K562 (cell line): Measurements from ENCODE around the gene SAP130. TPM values are rescaled to one million over a fixed set of nuclear protein-coding genes. Genes with fewer than 3 reads are reported as not detected.

Experiments used
- BCL6 ChIP-seq: fragments of 250-450 bp; sonication (Bioruptor Pico); IDR thresholded peaks from 2 replicates; pipeline ENCODE4 v1.4.0; 2020
- DIDO1 ChIP-seq: fragments of 450-650 bp; IDR thresholded peaks from 2 replicates; pipeline ENCODE4 v1.6.1; 2016; ENCODE audit warnings: low read depth, missing biosample characterization, missing genetic modification characterization
- ELF4 ChIP-seq: fragments of 450-650 bp; formaldehyde crosslinking; IDR thresholded peaks from 2 replicates; pipeline ENCODE4 v1.4.0; 2022; ENCODE audit warnings: missing genetic modification characterization
- GMEB1 ChIP-seq: fragments of 250-450 bp; sonication (Bioruptor Pico); IDR thresholded peaks from 2 replicates; pipeline ENCODE4 v1.4.0; 2020; ENCODE audit warnings: mild to moderate bottlenecking
- GTF2E2 ChIP-seq: fragments of 200-800 bp; sonication (Bioruptor generic); IDR thresholded peaks from 2 replicates; pipeline ENCODE4 v1.6.1; 2016; ENCODE audit warnings: missing genetic modification characterization, missing compliant biosample characterization
- PHTF2 ChIP-seq: fragments of 250-450 bp; sonication (Bioruptor Pico); IDR thresholded peaks from 2 replicates; pipeline ENCODE4 v1.5.0; 2021; ENCODE audit warnings: mild to moderate bottlenecking
- PRMT5 ChIP-seq: sonication (generic); formaldehyde crosslinking; IDR thresholded peaks from 2 replicates; pipeline ENCODE4 v1.5.0; 2020; ENCODE audit warnings: missing genetic modification reagents
- SIX5 ChIP-seq, 2 experiments: IDR thresholded peaks; 2 replicates each; pipeline ENCODE4 v1.6.1; 2011; ENCODE audit warnings: low read length in 2 of 2, borderline replicate concordance in 1 of 2, low read depth in 1 of 2, mild to moderate bottlenecking in 1 of 2, moderate library complexity in 1 of 2; ENCODE audit not compliant: insufficient read depth in 1 of 2
- SMAD4 ChIP-seq: fragments of 250-450 bp; sonication (Bioruptor Pico); conservative IDR thresholded peaks from 2 replicates; pipeline ENCODE4 v1.8.0; 2021; ENCODE audit warnings: inconsistent platforms, mild to moderate bottlenecking, moderate library complexity
- TAF7 ChIP-seq: fragments of 450-650 bp; IDR thresholded peaks from 2 replicates; pipeline ENCODE4 v1.6.1; 2016; ENCODE audit warnings: missing genetic modification characterization, missing compliant biosample characterization
- ZNF561 ChIP-seq: fragments of 450-650 bp; formaldehyde crosslinking; conservative IDR thresholded peaks from 2 replicates; pipeline ENCODE4 v1.4.0; 2020; ENCODE audit warnings: mild to moderate bottlenecking, moderate library complexity
- ZNF584 ChIP-seq: fragments of 200-800 bp; sonication (Bioruptor generic); IDR thresholded peaks from 2 replicates; pipeline ENCODE4 v1.6.1; 2016; ENCODE audit warnings: low read depth, mild to moderate bottlenecking, missing genetic modification characterization, missing compliant biosample characterization
- ZNF586 ChIP-seq: fragments of 450-650 bp; formaldehyde crosslinking; conservative IDR thresholded peaks from 2 replicates; pipeline ENCODE4 v1.4.0; 2020; ENCODE audit warnings: mild to moderate bottlenecking, moderate library complexity
- ZNF766 ChIP-seq: fragments of 200-800 bp; sonication (Bioruptor generic); conservative IDR thresholded peaks from 2 replicates; pipeline ENCODE4 v1.6.1; 2016; ENCODE audit warnings: missing genetic modification characterization, missing compliant biosample characterization
- ZNF780A ChIP-seq: fragments of 250-450 bp; sonication (Bioruptor Pico); IDR thresholded peaks from 2 replicates; pipeline ENCODE4 v1.5.0; 2021; ENCODE audit warnings: mild to moderate bottlenecking
- polyA plus RNA-seq, 8 experiments: library from polyadenylated mRNA; depleted of rRNA in 4 of 8; stranded (reverse) in 5 of 8; unstranded in 3 of 8; fragments of >200 nt; fragmentation: Nextera tagmentation in 2 of 8; fragmentation: Illumina TruSeq in 1 of 8; extraction: Ambion mirVana in 2 of 8; extraction: Trizol in 1 of 8; gene quantifications; 2 replicates each; pipeline versions ENCODE4 v1.2.1 to v1.2.3, GENCODE V29; 2011 to 2014; ENCODE audit warnings: inconsistent platforms in 1 of 8, missing spikeins in 1 of 8
- total RNA-seq, 7 experiments: library from RNA; depleted of rRNA in 6 of 7; stranded (reverse); fragments of >200 nt in 6 of 7; fragmentation: Illumina TruSeq in 2 of 7; extraction: Trizol in 2 of 7; gene quantifications; 2 replicates each; pipeline versions ENCODE4 v1.2.1 to v1.2.3, GENCODE V29; 2011 to 2021; ENCODE audit warnings: low replicate concordance in 1 of 7
- TF ChIP-seq, protein P1 (sequence below), 2 experiments: fragments of 250-450 bp in 1 of 2; fragments of 450-650 bp in 1 of 2; sonication (Bioruptor Pico) in 1 of 2; IDR thresholded peaks; 2 replicates each; pipeline versions ENCODE4 v1.6.1 to v1.8.0; 2016 to 2021; ENCODE audit warnings: mild to moderate bottlenecking in 2 of 2, moderate library complexity in 2 of 2, missing compliant biosample characterization in 1 of 2, missing genetic modification characterization in 1 of 2
- TF ChIP-seq, protein P2 (sequence below): fragments of 450-650 bp; IDR thresholded peaks from 2 replicates; pipeline ENCODE4 v1.6.1; 2017; ENCODE audit warnings: antibody characterized with exemption, mild to moderate bottlenecking
- TF ChIP-seq, protein P3 (sequence below): fragments of 250-450 bp; sonication (Bioruptor Pico); IDR thresholded peaks from 2 replicates; pipeline ENCODE4 v1.5.1; 2021; ENCODE audit warnings: mild to moderate bottlenecking
- TF ChIP-seq, protein P4 (sequence below): sonication (generic); formaldehyde crosslinking; IDR thresholded peaks from 2 replicates; pipeline ENCODE4 v1.8.0; 2022; ENCODE audit warnings: missing genetic modification reagents, mild to moderate bottlenecking, borderline replicate concordance

The SAP130 gene
- total and polyA plus RNA-seq, 9 of the 15 experiments (the other 6 are each of a cell fraction or from before 2014, with no cell fraction given) = 4.5 to 33.4 (median 7.4) TPM

DNA sequence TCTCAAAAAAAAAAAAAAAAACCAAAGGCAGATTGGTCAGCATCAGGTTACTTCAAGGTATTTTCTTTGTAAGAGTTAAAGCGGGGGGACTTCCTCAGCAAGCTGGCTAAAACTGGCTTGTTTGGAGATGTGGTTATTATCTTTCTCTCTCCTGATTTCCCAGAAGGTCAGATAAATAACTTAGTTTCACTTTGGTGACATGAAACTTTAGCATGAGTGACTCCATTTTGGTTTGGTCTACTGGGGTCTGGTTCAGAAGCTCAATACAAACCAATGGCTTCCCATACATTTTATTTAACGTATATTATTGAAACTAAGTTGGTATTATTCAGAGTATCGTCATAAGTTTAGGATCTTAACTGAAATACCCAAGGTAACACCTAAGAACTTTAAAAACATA, 100.5 kb downstream of the SAP130 start (continued):
- TF ChIP-seq ZNF584 = peak; percentile 99
- TF ChIP-seq ZNF766 = peak; percentile 98
- TF ChIP-seq ZNF586 = peak; percentile 68; the same call in 1 of the 2 replicates
- peak; percentile 79 for TF ChIP-seq TAF7 (tag)
- TF ChIP-seq ZNF780A (CRISPR knock-in tag) = 0 out of 2 replicates have a peak, but pooled peaks have one; percentile 30
- TF ChIP-seq PRMT5 = no peak
- peak; percentile 58; the same call in 1 of the 2 replicates for TF ChIP-seq PHTF2 (CRISPR knock-in tag)
- TF ChIP-seq DIDO1 = peak; percentile 81
- TF ChIP-seq, protein P1, sequence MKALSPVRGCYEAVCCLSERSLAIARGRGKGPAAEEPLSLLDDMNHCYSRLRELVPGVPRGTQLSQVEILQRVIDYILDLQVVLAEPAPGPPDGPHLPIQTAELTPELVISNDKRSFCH (CRISPR knock-in tag; IDR thresholded peaks at IDR 0.05) = peak; percentile 82
- TF ChIP-seq, protein P1 (tag; IDR thresholded peaks at IDR 0.05) = peak; percentile 99
- TF ChIP-seq SMAD4 (CRISPR knock-in tag) = peak; percentile 99
- 0 out of 2 replicates have a peak, but pooled peaks have one; percentile 48 for TF ChIP-seq GTF2E2
- no peak for TF ChIP-seq SIX5 (IDR thresholded peaks at IDR 0.05; ENCODE audit: borderline replicate concordance in 1 of 2, insufficient read depth in 1 of 2, low read depth in 1 of 2, low read length in 2 of 2)
- TF ChIP-seq, protein P2, sequence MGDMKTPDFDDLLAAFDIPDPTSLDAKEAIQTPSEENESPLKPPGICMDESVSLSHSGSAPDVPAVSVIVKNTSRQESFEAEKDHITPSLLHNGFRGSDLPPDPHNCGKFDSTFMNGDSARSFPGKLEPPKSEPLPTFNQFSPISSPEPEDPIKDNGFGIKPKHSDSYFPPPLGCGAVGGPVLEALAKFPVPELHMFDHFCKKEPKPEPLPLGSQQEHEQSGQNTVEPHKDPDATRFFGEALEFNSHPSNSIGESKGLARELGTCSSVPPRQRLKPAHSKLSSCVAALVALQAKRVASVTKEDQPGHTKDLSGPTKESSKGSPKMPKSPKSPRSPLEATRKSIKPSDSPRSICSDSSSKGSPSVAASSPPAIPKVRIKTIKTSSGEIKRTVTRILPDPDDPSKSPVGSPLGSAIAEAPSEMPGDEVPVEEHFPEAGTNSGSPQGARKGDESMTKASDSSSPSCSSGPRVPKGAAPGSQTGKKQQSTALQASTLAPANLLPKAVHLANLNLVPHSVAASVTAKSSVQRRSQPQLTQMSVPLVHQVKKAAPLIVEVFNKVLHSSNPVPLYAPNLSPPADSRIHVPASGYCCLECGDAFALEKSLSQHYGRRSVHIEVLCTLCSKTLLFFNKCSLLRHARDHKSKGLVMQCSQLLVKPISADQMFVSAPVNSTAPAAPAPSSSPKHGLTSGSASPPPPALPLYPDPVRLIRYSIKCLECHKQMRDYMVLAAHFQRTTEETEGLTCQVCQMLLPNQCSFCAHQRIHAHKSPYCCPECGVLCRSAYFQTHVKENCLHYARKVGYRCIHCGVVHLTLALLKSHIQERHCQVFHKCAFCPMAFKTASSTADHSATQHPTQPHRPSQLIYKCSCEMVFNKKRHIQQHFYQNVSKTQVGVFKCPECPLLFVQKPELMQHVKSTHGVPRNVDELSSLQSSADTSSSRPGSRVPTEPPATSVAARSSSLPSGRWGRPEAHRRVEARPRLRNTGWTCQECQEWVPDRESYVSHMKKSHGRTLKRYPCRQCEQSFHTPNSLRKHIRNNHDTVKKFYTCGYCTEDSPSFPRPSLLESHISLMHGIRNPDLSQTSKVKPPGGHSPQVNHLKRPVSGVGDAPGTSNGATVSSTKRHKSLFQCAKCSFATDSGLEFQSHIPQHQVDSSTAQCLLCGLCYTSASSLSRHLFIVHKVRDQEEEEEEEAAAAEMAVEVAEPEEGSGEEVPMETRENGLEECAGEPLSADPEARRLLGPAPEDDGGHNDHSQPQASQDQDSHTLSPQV = peak; percentile 99
- TF ChIP-seq, protein P3, sequence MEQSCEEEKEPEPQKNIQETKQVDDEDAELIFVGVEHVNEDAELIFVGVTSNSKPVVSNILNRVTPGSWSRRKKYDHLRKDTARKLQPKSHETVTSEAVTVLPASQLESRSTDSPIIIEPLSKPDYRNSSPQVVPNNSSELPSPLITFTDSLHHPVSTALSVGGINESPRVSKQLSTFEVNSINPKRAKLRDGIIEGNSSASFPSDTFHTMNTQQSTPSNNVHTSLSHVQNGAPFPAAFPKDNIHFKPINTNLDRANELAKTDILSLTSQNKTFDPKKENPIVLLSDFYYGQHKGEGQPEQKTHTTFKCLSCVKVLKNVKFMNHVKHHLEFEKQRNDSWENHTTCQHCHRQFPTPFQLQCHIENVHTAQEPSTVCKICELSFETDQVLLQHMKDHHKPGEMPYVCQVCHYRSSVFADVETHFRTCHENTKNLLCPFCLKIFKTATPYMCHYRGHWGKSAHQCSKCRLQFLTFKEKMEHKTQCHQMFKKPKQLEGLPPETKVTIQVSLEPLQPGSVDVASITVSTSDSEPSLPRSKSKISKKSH = peak; percentile 48; the same call in 1 of the 2 replicates
- TF ChIP-seq ELF4 (CRISPR knock-in tag) = peak; percentile 68
- TF ChIP-seq BCL6 (CRISPR knock-in tag) = peak; percentile 89
- TF ChIP-seq GMEB1 = peak; percentile 67
- 0 out of 2 replicates have a peak, but pooled peaks have one; percentile 23 for TF ChIP-seq ZNF561 (CRISPR knock-in tag)
- TF ChIP-seq, protein P4, sequence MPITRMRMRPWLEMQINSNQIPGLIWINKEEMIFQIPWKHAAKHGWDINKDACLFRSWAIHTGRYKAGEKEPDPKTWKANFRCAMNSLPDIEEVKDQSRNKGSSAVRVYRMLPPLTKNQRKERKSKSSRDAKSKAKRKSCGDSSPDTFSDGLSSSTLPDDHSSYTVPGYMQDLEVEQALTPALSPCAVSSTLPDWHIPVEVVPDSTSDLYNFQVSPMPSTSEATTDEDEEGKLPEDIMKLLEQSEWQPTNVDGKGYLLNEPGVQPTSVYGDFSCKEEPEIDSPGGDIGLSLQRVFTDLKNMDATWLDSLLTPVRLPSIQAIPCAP = no peak
